AG10803 (cell line): ENCODE data around the gene CAMK1.

Source experiments
- DNase-seq: peaks from one replicate; pipeline ENCODE4 v3.0.0; 2010; ENCODE audit warnings: low read depth
- H3K4me3 ChIP-seq: 2 replicates; pipeline ENCODE4 v1.5.1; 2011; ENCODE audit warnings: mild to moderate bottlenecking, low read length, control low read depth
- CTCF ChIP-seq: conservative IDR thresholded peaks from 2 replicates; pipeline ENCODE4 v1.5.1; 2011; ENCODE audit warnings: mild to moderate bottlenecking, low read length, control low read depth, inconsistent platforms

CAMK1 gene

GRCh38 chr3:9712415-9712814 lies 57.3 kb downstream of the CAMK1 start:
- TF ChIP-seq CTCF: no peak
- DNase-seq: no peak
- H3K4me3 ChIP-seq: no peak overlapping the region

- no peak for TF ChIP-seq CTCF
- DNase-seq: no peak
- no peak overlapping the region for H3K4me3 ChIP-seq
Observed at GRCh38 chr3:9710174-9710739, 59.5 kb downstream of the CAMK1 start.
